ENCODE data around the gene ELAPOR2.

DNA sequence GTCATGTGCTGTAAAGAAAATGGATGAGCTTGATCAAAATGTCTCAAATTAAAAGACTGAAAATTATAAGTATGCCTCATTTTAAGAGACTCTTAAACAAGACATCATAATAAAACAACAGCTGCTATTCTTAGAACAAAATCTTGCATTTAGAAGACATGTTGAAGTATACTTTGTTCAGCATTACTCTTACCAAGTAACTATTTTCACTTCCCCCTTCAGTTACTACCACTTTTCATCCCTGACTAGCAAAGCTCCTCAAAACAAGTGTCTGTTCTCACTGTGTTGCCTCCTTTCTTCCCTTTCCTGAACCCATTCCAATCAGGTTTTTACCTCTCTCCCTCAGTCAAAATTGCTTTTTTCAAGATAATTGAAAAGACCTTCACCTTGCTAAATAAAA lies 31.6 kb downstream of the ELAPOR2 start:
- no peak for TF ChIP-seq EZH2 (IDR thresholded peaks at IDR 0.05; ENCODE audit: low read length)
- TF ChIP-seq, protein P1, sequence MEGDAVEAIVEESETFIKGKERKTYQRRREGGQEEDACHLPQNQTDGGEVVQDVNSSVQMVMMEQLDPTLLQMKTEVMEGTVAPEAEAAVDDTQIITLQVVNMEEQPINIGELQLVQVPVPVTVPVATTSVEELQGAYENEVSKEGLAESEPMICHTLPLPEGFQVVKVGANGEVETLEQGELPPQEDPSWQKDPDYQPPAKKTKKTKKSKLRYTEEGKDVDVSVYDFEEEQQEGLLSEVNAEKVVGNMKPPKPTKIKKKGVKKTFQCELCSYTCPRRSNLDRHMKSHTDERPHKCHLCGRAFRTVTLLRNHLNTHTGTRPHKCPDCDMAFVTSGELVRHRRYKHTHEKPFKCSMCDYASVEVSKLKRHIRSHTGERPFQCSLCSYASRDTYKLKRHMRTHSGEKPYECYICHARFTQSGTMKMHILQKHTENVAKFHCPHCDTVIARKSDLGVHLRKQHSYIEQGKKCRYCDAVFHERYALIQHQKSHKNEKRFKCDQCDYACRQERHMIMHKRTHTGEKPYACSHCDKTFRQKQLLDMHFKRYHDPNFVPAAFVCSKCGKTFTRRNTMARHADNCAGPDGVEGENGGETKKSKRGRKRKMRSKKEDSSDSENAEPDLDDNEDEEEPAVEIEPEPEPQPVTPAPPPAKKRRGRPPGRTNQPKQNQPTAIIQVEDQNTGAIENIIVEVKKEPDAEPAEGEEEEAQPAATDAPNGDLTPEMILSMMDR (optimal IDR thresholded peaks at IDR 0.05 in 1 of 3, IDR thresholded peaks at IDR 0.05 in 1 of 3, conservative IDR thresholded peaks at IDR 0.05 in 1 of 3; ENCODE audit: extremely low read depth in 1 of 3, insufficient read depth in 2 of 3, low read length in 3 of 3) = no peak

All from keratinocyte (primary cell).